GM18870 (cell line): Measurements from ENCODE around the gene TTI1.
A peak's percentile ranks its signal among the peaks of the same experiment; 100 is the strongest.

Source experiments
- ATAC-seq: cut with Tn5 transposase; IDR thresholded peaks from one replicate; pipeline ENCODE4 v1.9.1; 2021; ENCODE audit warnings: moderate library complexity; ENCODE audit not compliant: unreplicated experiment

The TTI1 gene

DNA sequence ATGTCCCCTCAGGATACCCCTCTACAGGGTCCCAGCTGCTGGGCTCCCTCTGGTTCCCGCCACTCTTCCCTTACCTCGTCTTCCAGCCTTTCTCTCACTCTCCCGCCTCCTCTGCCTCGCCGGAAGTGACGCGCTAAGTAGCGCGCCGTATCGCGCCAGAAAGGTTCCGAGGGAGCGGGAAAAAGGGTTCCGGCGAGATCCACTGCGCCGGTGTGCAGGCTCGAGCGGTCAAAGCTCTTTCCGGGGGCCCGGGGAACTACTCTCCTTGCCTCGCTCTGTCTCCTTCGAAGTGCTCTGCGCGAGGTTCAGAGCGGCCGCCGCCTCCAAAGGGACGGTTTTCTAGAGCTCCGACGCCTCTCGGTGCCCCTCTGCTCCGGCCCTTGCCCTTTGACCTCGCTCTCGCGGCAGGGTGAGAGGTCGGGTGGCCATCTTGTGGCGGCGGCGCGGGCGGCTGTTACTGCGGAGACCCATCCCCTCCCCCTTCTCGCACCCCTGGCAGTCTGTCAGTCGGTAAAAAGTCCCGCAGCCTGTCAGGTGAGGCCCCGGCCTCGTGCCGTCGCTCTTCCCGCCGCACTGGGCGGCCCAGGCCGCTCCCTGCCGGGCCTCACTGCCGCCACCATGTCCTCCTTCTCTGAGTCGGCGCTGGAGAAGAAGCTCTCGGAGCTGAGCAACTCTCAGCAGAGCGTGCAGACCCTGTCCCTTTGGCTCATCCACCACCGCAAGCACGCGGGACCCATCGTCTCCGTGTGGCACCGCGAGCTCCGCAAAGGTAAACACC is at the start of gene TTI1, which contains the start of gene RPRD1B:
TTI1 (minus strand) TSS at position 127 of the 778 bp plus-strand sequence. CDS start 19,640 bp downstream, outside the sequence.
RPRD1B (plus strand) TSS at position 417 of the 778 bp plus-strand sequence; CDS start at position 619, 202 bp downstream.
- peak; percentile 56 for ATAC-seq

DNA sequence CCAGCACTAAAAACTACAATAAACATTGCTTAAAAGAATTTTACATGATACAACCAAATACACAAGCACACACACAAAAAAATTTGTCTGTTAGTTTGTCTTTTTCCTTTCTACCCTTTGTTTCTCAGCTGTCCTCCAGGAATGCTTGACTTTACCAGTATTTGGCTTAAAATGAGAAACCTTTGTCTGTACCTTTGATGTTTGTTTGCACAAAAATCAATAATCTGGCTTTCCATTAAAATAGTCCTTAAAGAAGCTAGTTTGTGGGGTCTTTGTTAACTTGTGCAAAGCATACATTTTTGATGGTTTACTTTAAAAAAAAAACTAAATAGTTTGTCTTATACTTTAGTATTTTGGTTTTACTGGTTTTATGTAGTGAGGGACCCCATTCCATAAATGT is 49.6 kb upstream of the TTI1 start:
- ATAC-seq, result no peak

DNA sequence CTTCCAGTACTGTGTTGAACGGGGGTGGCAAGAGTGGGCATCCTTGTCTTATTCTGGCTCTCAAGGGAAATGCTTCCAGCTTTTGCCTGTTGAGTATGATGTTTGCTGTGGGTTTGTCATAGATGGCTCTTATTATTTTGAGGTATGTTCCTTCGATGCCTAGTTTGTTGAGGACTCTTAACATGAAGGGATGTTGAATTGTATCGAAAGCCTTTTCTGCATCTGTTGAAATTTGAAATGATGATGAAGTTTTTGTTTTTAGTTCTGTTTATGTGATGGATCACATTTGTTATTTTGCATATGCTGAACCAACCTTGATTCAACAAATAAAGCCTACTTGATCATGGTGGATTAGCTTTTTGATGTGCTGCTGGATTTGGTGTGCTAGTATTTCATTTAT is 48.3 kb upstream of the TTI1 start:
- ATAC-seq, result no peak

GRCh38 chr20:38079353-38079752 is 46.1 kb upstream of the TTI1 start:
- no peak for ATAC-seq

- ATAC-seq, result no peak
These were observed 44.8 kb upstream of the TTI1 start for GRCh38 chr20:38078084-38078483.

DNA sequence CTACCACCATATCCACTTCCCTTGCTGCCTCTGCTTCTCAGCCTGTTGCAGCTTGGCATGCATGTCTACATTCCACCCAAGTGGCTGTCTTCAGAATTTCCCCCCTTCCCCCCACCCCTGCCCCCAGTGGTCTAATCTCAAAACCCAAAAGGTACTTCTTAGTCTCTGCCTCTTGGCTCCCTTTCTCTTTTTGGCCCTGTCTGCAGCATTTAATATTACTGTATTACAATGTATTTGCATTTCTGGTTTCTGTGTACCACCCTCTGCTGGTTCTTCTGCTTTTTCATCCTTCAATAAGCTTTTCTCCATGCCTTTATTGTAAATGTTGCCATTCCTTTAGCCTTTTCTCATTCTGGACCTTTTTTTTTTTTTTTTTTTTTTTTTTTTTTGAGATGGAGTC is 43.3 kb upstream of the TTI1 start:
- ATAC-seq, result no peak

DNA sequence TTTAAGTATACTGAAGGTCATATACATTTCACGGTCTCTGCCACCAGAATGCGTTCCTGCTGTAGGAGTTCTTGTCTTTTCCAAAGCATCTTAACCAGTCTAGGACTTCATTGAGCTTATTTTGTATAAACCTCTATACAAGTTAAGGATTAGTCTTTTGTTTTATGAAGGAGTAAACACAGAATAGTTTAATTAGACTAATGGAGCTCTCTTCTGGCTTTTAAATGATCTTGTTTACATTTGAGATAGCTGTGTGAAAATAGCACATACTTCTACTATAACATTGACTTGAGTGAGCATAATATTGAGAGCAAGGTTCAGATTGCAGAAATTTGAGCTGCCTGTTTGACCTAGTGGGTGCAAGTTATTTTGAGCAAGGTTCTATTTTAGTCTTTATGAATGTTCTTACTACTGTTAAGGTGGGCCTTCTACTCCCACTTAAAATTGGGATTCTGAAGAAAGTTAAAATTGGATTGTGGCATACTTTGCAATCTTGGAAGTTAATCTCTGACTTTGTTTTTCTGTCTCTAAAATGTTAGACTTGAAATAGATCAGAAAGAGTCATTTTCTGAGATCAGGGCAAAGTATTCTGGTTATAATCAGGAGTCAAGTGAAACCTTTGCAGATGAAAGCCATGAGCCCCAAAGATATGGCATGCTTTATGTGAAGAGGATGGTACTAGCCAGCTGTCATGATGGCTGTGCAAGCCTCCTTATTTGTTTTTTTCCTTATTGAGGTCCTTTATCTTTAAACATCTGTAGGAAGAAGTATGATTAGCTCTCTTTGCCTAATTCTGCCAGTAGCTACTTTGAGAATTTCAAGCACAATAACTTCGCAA is 42.1 kb upstream of the TTI1 start:
- ATAC-seq, result no peak

- ATAC-seq, result no peak
These were observed 40.2 kb upstream of the TTI1 start for GRCh38 chr20:38073307-38074071.

DNA sequence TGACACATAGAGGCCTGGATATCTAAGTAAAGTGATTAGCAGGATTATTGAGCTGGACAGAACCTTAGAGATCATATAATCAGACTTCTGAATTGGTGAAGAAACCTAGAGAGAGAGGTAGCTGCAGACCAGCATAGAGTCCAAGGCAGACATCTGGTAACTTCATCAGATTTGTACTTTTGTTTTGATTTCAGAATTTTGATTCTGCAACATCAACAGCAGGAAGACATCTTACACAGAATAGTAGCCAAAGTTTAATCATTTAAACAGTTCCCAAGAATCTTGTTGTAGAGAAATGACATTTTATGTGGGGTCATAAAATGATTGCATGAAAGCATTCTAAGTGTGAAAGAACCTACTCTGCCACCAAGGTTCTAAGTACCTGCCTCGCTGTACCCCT is 39.6 kb upstream of the TTI1 start:
- no peak for ATAC-seq

DNA sequence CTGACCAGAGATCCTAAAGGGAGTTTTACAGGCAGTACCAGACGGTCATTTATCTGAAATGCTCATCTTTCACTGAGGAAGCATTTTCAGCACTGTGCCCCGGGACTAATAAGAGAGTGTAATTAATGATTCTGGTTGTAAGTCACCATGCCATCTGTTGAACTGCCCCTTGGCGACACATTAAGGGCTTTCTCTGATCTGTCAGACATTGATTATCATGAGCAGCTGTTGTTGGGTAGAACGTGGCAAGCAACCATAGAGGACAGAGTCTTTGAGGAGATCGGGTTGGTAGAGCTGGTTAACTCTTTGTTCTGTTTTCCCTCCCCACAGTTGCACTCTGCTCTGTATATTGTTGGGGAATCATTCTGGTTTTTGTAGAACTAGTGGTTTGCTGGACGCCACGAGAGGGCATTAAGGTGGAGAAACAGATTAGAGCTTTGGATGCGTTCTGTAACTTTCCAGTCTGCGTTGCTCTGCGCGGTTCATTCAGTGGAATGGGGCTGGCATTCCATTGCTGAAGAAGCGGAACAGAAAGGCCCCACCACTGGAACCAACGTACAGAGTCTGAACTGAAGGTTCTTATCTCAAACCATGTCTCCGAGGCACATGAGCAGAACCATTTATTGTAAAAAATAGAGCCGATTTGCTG is 34.6 kb upstream of the TTI1 start:
- no peak for ATAC-seq

GRCh38 chr20:38066969-38067716 is 33.9 kb upstream of the TTI1 start:
- ATAC-seq, result no peak

GRCh38 chr20:38065764-38066375 is 32.6 kb upstream of the TTI1 start:
- no peak for ATAC-seq

DNA sequence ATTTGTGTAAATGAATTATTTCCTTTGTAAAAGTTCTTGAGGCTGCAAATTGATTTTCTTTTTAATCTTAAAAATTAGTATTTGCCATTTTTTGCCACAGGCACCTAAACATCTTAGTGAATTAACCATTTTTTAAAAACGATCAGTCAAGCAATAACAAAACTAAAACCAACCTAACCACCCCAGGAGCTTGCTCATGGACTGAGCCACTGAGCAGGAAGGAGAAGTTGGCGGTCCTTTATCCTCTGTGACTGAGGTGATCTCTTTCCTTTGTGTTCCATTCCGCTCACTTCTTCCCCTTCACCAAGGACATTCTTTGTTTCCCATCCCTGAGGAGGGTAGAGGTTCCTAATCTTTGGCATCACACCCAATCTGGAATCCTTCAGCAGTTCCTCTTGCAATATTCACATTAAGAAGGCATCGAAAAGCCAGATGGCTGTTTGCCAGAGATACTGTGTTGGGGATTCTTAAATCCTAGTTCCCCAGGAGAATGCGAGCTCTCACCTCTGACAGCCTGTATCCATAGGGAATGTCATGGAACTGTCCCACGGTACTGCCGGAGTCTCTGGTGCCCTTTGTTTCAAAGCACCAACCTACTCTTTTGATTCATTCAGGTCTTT is 30.8 kb upstream of the TTI1 start:
- ATAC-seq, result no peak

- ATAC-seq, result no peak
These were observed 29.6 kb upstream of the TTI1 start for GRCh38 chr20:38062890-38063289.

DNA sequence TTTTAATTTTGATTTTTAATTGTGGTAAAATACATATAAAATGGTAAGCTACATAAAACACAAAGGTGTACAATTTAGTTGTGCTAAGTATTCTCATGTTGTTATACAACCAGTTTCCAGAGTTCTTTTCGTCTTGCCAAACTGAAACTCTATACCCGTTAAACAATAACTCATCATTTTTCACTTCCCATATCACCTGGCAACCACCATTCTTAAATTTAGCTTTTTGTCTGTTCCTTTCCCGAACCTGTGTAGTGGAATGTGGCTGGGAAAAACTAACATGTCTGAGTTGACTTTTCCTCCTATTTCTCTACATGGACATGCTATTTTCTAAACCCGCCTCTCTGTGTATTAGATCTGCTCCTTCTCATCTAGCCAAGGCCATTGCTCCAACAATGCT is 27.9 kb upstream of the TTI1 start:
- no peak for ATAC-seq

GRCh38 chr20:38060536-38060935 is 27.3 kb upstream of the TTI1 start:
- no peak for ATAC-seq

- no peak for ATAC-seq
These were observed 26.6 kb upstream of the TTI1 start for GRCh38 chr20:38059832-38060231.

GRCh38 chr20:38057351-38057972 is 24.2 kb upstream of the TTI1 start:
- ATAC-seq, result no peak

- no peak for ATAC-seq
These were observed 22.6 kb upstream of the TTI1 start for GRCh38 chr20:38055848-38056247.
